Osteocyte (in vitro differentiated cells): ENCODE data around the gene C11orf97. TPM values are rescaled to one million over a fixed set of nuclear protein-coding genes. Genes with fewer than 3 reads are reported as not detected.
"Not testable (repeated sequence)": the region's sequence is repeated elsewhere in the genome, so short reads cannot be mapped to it uniquely, and the experiment has no call there.

ENCODE experiments used
- DNase-seq: peaks from one replicate; pipeline ENCODE4 v3.0.0; 2021; ENCODE audit warnings: mixed read lengths; ENCODE audit not compliant: unreplicated experiment; ENCODE audit errors: extremely low spot score
- H3K27ac Mint-ChIP-seq: one replicate; pipeline ENCODE4 v1.8.0; 2021; ENCODE audit warnings: mild to moderate bottlenecking, mixed read lengths; ENCODE audit not compliant: unreplicated experiment
- H3K27me3 Mint-ChIP-seq: one replicate; pipeline ENCODE4 v1.8.0; 2021; ENCODE audit warnings: mixed read lengths; ENCODE audit not compliant: unreplicated experiment
- H3K36me3 Mint-ChIP-seq: one replicate; pipeline ENCODE4 v1.8.0; 2021; ENCODE audit warnings: mixed read lengths; ENCODE audit not compliant: unreplicated experiment
- H3K4me1 Mint-ChIP-seq: one replicate; pipeline ENCODE4 v1.8.0; 2021; ENCODE audit warnings: mixed read lengths; ENCODE audit not compliant: unreplicated experiment
- H3K4me3 Mint-ChIP-seq: one replicate; pipeline ENCODE4 v1.8.0; 2021; ENCODE audit warnings: mild to moderate bottlenecking, moderate library complexity, mixed read lengths; ENCODE audit not compliant: unreplicated experiment
- H3K9me3 Mint-ChIP-seq: one replicate; pipeline ENCODE4 v1.8.0; 2021; ENCODE audit warnings: mixed read lengths; ENCODE audit not compliant: unreplicated experiment
- total RNA-seq: library from RNA; stranded (reverse); gene quantifications from 2 replicates; pipeline ENCODE4 v1.2.1, GENCODE V29; 2021
- TF ChIP-seq, protein P1 (sequence below): fragments of 200-600 bp; sonication (generic); IDR thresholded peaks from 2 replicates; pipeline ENCODE4 v1.5.0; 2021; ENCODE audit warnings: antibody characterized with exemption, mild to moderate bottlenecking, moderate library complexity

Gene C11orf97
- total RNA-seq, 1 donor from 2014 or later = not detected

DNA sequence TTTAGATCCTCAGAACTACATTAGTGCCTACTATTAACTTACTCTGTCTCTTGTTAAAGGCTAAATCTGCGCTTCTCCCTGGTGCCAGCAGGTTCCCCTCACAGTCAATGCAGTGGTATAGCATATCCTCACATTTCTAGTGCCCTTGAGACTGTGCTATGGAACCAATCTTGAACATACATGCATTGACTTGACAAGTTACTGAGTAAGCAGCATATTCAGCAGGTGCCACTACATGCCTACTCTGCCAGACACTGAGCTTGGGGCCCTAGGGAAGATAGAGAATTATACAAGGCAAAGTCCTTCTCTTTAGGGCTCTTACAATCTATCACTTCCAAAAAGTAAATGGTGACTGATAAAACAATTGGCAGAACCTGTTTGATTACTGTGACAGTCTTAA is 34.6 kb downstream of the C11orf97 start:
- no peaks in the 10 kb centered on the region for H3K27me3 Mint-ChIP-seq
- H3K36me3 Mint-ChIP-seq = no peaks in the 10 kb centered on the region
- DNase-seq = no peak
- H3K9me3 Mint-ChIP-seq = no peaks in the 10 kb centered on the region
- H3K4me3 Mint-ChIP-seq = peak overlapping the region; percentile 42
- H3K4me1 Mint-ChIP-seq = peaks cover 36% of the 10 kb centered on the region
- TF ChIP-seq, protein P1, sequence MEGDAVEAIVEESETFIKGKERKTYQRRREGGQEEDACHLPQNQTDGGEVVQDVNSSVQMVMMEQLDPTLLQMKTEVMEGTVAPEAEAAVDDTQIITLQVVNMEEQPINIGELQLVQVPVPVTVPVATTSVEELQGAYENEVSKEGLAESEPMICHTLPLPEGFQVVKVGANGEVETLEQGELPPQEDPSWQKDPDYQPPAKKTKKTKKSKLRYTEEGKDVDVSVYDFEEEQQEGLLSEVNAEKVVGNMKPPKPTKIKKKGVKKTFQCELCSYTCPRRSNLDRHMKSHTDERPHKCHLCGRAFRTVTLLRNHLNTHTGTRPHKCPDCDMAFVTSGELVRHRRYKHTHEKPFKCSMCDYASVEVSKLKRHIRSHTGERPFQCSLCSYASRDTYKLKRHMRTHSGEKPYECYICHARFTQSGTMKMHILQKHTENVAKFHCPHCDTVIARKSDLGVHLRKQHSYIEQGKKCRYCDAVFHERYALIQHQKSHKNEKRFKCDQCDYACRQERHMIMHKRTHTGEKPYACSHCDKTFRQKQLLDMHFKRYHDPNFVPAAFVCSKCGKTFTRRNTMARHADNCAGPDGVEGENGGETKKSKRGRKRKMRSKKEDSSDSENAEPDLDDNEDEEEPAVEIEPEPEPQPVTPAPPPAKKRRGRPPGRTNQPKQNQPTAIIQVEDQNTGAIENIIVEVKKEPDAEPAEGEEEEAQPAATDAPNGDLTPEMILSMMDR = no peak
- H3K27ac Mint-ChIP-seq = no peak overlapping the region

- DNase-seq = no peak
- Mint-ChIP-seq H3K27me3 (no peaks in the 10 kb centered on the region), H3K27ac (no peak overlapping the region), H3K4me3 (no peak overlapping the region), H3K9me3 (no peaks in the 10 kb centered on the region), H3K36me3 (no peaks in the 10 kb centered on the region), H3K4me1 (peaks cover 26% of the 10 kb centered on the region)
- TF ChIP-seq, protein P1 = no peak
These were observed 36.9 kb downstream of the C11orf97 start for GRCh38 chr11:94549146-94549545.

GRCh38 chr11:94550513-94550912 is 38.3 kb downstream of the C11orf97 start:
- TF ChIP-seq, protein P1 = no peak
- Mint-ChIP-seq H3K27ac (no peak overlapping the region), H3K4me1 (peaks cover 24% of the 10 kb centered on the region), H3K27me3 (no peaks in the 10 kb centered on the region), H3K4me3 (no peak overlapping the region), H3K36me3 (no peaks in the 10 kb centered on the region), H3K9me3 (no peaks in the 10 kb centered on the region)
- no peak for DNase-seq

- Mint-ChIP-seq H3K27me3 (no peaks in the 10 kb centered on the region), H3K4me1 (peaks cover 4% of the 10 kb centered on the region), H3K4me3 (no peak overlapping the region), H3K36me3 (no peaks in the 10 kb centered on the region), H3K9me3 (no peaks in the 10 kb centered on the region), H3K27ac (no peak overlapping the region)
- TF ChIP-seq, protein P1 = no peak
- DNase-seq = no peak
These were observed 41.7 kb downstream of the C11orf97 start for GRCh38 chr11:94553938-94554337.

- H3K4me3 Mint-ChIP-seq, DNase-seq, H3K27ac Mint-ChIP-seq, H3K9me3 Mint-ChIP-seq, H3K36me3 Mint-ChIP-seq, H3K27me3 Mint-ChIP-seq, H3K4me1 Mint-ChIP-seq: not testable (repeated sequence)
These were observed 43.6 kb downstream of the C11orf97 start for GRCh38 chr11:94555752-94556329.

- DNase-seq = no peak
- peaks cover 3% of the 10 kb centered on the region for H3K4me1 Mint-ChIP-seq
- no peak overlapping the region for H3K4me3 Mint-ChIP-seq
- H3K36me3 Mint-ChIP-seq = no peaks in the 10 kb centered on the region
- H3K27ac Mint-ChIP-seq = no peak overlapping the region
- H3K9me3 Mint-ChIP-seq = no peaks in the 10 kb centered on the region
- TF ChIP-seq, protein P1 = no peak
- H3K27me3 Mint-ChIP-seq = no peaks in the 10 kb centered on the region
These were observed 45.2 kb downstream of the C11orf97 start for GRCh38 chr11:94557421-94557820.
